NB4 (cell line): ENCODE results near the gene S1PR3.

Source experiments
- POLR2A ChIP-seq: IDR thresholded peaks from 2 replicates; pipeline ENCODE4 v1.6.1; 2011; ENCODE audit warnings: mild to moderate bottlenecking; ENCODE audit not compliant: insufficient read length; ENCODE audit errors: extremely low read depth
- TF ChIP-seq, protein P1 (sequence below): IDR thresholded peaks from one replicate; pipeline ENCODE4 v1.5.1; 2012; ENCODE audit warnings: low read depth, low read length
- TF ChIP-seq, protein P2 (sequence below): IDR thresholded peaks from 2 replicates; pipeline ENCODE4 v1.6.1; 2011; ENCODE audit warnings: low read depth, low read length

DNA sequence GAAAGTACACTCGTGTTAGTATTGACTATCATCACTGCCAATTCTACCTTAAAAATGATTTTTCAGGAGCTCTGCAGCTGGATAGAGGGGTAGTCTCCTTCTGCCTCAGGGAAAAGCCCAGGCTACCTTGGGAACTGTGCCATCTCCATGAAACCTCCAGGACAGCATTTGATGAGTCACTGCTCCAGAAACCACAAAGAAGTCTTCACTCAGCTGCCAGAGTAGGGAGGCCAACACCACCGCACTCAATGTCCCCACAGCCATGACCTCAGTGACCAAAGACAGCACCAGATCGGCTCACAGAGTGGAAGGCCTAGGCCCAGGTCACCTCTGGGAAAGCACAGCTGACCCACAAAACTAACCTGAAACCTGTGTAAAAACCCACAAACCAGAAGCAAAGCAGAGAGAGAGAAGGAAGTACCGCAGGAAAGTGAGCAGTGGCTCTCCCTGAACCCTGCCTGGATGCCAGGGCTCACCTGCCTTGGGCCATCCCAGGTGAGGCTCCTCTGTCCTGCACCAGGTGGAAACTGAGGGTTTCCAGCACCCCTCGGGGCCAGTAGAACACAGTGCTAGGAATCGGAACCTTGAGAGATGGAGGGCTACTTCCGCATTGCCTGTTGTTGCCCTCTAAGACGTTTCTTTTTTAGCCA lies 30.0 kb downstream of the S1PR3 start:
- TF ChIP-seq, protein P1, sequence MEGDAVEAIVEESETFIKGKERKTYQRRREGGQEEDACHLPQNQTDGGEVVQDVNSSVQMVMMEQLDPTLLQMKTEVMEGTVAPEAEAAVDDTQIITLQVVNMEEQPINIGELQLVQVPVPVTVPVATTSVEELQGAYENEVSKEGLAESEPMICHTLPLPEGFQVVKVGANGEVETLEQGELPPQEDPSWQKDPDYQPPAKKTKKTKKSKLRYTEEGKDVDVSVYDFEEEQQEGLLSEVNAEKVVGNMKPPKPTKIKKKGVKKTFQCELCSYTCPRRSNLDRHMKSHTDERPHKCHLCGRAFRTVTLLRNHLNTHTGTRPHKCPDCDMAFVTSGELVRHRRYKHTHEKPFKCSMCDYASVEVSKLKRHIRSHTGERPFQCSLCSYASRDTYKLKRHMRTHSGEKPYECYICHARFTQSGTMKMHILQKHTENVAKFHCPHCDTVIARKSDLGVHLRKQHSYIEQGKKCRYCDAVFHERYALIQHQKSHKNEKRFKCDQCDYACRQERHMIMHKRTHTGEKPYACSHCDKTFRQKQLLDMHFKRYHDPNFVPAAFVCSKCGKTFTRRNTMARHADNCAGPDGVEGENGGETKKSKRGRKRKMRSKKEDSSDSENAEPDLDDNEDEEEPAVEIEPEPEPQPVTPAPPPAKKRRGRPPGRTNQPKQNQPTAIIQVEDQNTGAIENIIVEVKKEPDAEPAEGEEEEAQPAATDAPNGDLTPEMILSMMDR, result no peak
- no peak for TF ChIP-seq POLR2A
- TF ChIP-seq, protein P2, sequence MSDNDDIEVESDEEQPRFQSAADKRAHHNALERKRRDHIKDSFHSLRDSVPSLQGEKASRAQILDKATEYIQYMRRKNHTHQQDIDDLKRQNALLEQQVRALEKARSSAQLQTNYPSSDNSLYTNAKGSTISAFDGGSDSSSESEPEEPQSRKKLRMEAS, result no peak
